Measurements from ENCODE around the gene SAFB2. TPM values are rescaled to one million over a fixed set of nuclear protein-coding genes. Genes with fewer than 3 reads are reported as not detected.

Gene SAFB2
- total RNA-seq, 1 donor from 2014 or later = 48.2 TPM

DNA sequence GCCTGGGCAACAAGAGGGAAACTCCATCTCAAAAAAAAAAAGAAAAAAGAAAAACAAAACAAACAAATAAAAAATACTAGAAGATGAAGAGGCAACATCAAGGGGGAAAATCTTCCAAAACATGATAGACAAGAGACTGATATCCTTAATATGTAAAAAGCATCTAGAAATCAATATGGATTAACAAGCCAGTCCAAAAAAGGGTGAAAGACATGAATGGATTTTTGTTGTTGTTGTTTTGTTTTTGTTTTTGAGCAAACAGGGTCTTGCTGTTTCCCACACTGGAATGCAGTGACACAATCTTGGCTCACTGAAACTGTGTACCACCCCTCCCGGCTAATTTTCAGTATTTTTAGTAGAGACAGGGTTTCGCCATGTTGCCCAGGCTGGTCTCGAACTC is 50.8 kb downstream of the SAFB2 start:
- Mint-ChIP-seq H3K9me3 (ENCODE audit: low read depth) (peaks cover 2% of the 10 kb centered on the region), H3K27ac (ENCODE audit: unreplicated experiment) (no peak overlapping the region), H3K27me3 (ENCODE audit: low read depth) (no peaks in the 10 kb centered on the region), H3K4me3 (ENCODE audit: unreplicated experiment) (no peak overlapping the region), H3K36me3 (ENCODE audit: low read depth) (no peaks in the 10 kb centered on the region), H3K4me1 (ENCODE audit: low read depth) (peaks cover 18% of the 10 kb centered on the region)
- TF ChIP-seq, protein P1, sequence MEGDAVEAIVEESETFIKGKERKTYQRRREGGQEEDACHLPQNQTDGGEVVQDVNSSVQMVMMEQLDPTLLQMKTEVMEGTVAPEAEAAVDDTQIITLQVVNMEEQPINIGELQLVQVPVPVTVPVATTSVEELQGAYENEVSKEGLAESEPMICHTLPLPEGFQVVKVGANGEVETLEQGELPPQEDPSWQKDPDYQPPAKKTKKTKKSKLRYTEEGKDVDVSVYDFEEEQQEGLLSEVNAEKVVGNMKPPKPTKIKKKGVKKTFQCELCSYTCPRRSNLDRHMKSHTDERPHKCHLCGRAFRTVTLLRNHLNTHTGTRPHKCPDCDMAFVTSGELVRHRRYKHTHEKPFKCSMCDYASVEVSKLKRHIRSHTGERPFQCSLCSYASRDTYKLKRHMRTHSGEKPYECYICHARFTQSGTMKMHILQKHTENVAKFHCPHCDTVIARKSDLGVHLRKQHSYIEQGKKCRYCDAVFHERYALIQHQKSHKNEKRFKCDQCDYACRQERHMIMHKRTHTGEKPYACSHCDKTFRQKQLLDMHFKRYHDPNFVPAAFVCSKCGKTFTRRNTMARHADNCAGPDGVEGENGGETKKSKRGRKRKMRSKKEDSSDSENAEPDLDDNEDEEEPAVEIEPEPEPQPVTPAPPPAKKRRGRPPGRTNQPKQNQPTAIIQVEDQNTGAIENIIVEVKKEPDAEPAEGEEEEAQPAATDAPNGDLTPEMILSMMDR (IDR thresholded peaks at IDR 0.05) = no peak
- no peak for DNase-seq (ENCODE audit: low spot score)

DNA sequence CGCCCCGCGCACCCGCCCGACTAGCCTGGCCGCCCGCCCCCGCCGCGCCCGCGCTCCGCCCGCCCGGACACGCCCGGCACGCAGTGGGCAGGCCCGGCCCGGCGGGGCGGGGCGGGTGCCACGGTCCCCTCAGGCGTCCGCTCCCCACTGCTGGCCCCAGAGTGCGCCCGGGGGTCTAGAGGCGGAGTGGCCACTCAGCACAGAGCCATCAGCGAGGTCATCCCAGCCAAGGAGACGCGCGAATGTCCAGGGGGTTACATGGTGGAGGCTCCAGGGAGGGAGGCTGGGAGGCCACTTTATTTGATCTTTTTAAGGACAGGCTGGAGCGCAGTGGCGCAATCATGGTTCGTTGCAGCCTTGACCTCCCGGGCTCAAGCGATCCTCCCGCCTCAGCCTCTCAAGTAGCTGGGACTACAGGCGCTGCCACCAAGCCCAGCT is 54.6 kb downstream of the SAFB2 start:
- TF ChIP-seq, protein P1 (IDR thresholded peaks at IDR 0.05) = no peak
- Mint-ChIP-seq H3K27me3 (ENCODE audit: low read depth) (no peaks in the 10 kb centered on the region), H3K4me1 (ENCODE audit: low read depth) (peaks cover 15% of the 10 kb centered on the region), H3K27ac (ENCODE audit: unreplicated experiment) (no peak overlapping the region), H3K9me3 (ENCODE audit: low read depth) (peaks cover 2% of the 10 kb centered on the region), H3K4me3 (ENCODE audit: unreplicated experiment) (peak overlapping the region; percentile 55), H3K36me3 (ENCODE audit: low read depth) (no peaks in the 10 kb centered on the region)
- no peak for DNase-seq (ENCODE audit: low spot score)

DNA sequence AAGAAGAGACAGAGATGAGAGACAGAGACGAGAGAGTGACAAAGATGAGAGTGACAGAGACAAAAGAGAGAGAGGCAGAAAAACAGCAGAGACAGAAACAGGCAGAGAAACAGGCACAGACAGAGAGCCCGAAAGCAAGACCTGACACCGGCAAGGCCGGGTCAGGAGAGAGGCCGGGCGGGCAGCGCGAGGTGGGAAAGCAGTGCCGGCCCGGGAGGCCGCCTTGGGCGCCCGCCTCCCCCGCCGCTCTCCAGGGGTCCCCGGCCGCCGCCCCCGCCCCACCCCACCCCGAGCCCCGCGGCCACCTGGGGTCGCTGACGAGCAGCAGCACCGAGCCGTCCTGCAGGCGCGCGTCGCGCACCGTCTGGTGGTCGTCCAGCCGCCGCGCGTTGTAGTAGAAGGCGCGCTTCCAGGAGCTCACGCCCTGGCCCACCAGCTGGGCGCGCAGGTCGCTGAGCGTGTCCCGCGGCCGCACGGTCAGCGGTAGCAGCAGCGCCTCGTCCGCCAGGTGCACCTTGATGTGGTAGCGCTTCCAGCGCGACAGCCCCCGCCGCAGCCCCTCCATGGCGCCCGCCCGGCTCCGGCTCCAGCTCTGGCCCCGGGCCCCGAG is 55.1 kb downstream of the SAFB2 start, which contains the start of gene TINCR:
Gene TINCR (minus strand): TSS at position 594 of the 610 bp plus-strand sequence.
- no peak for DNase-seq (ENCODE audit: low spot score)
- H3K27me3 Mint-ChIP-seq (ENCODE audit: low read depth) = no peaks in the 10 kb centered on the region
- H3K4me1 Mint-ChIP-seq (ENCODE audit: low read depth) = peaks cover 13% of the 10 kb centered on the region
- H3K9me3 Mint-ChIP-seq (ENCODE audit: low read depth) = peaks cover 2% of the 10 kb centered on the region
- H3K27ac Mint-ChIP-seq (ENCODE audit: unreplicated experiment) = no peak within 1 kb of the TSS
- peak within 1 kb of the TSS; percentile 55 for H3K4me3 Mint-ChIP-seq (ENCODE audit: unreplicated experiment)
- no peaks in the 10 kb centered on the region for H3K36me3 Mint-ChIP-seq (ENCODE audit: low read depth)
- TF ChIP-seq, protein P1 (IDR thresholded peaks at IDR 0.05) = peak; percentile 76

DNA sequence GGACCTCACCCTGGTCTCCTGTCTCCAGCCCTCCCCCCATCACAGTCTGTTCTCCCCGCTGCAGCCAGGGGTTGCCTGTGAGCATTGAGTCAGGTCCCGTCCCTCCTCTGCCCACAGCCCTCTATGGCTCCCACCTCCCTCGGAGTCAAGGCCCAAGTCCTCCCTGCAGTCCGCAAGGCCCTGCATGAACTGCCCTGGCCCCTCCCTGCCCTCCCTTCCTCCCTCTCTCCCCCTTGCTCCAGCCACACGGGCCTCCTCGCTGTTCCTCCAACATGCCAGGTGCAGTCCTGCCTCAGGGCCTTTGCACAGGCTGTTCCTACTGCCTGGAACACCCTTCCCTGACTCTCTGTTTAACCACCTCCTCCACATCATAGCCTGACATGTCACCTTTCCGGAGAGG is 57.6 kb downstream of the SAFB2 start:
- Mint-ChIP-seq H3K27me3 (ENCODE audit: low read depth) (no peaks in the 10 kb centered on the region), H3K27ac (ENCODE audit: unreplicated experiment) (peak overlapping the region; percentile 22), H3K36me3 (ENCODE audit: low read depth) (peaks cover 2% of the 10 kb centered on the region), H3K4me3 (ENCODE audit: unreplicated experiment) (no peak overlapping the region), H3K4me1 (ENCODE audit: low read depth) (peaks cover 13% of the 10 kb centered on the region), H3K9me3 (ENCODE audit: low read depth) (peaks cover 5% of the 10 kb centered on the region)
- TF ChIP-seq, protein P1 (IDR thresholded peaks at IDR 0.05) = no peak
- DNase-seq (ENCODE audit: low spot score) = no peak

DNA sequence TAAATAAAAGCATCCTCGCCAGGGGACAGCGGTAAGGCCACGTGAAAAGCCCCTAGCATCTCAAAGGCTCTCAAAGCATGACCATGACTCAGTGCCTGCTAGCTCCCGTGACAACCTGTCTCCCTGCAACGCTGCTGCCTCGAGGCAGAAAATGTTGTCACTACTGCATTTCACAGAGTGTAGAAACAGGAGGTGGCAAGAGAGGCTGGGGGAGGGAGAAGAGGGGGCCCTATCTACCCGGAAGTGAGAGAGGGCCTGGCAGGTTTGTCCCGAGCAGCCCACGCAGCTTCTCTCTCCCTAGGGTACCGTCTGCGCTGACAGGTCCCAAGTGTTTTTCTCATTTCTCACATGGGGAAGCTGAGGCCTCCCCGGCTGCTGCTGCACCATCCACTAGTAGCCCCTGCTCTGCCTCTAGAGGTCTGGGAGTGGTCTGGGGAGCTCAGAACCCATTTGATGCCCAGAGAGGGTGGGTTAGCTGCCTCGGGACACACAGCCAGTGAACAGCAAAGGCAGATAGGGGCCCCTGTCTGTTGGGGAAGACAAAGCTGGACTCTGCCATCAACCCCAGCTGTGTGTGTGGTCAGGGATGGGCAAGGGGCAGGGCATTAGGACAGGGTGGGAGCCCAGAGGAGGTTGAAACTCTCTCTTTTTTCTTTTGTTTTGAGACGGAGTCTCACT is 58.5 kb downstream of the SAFB2 start:
- Mint-ChIP-seq H3K36me3 (ENCODE audit: low read depth) (peaks cover 2% of the 10 kb centered on the region), H3K27ac (ENCODE audit: unreplicated experiment) (peak overlapping the region; percentile 75), H3K4me3 (ENCODE audit: unreplicated experiment) (no peak overlapping the region), H3K4me1 (ENCODE audit: low read depth) (peaks cover 13% of the 10 kb centered on the region), H3K9me3 (ENCODE audit: low read depth) (peaks cover 5% of the 10 kb centered on the region), H3K27me3 (ENCODE audit: low read depth) (no peaks in the 10 kb centered on the region)
- TF ChIP-seq, protein P1 (IDR thresholded peaks at IDR 0.05) = no peak
- DNase-seq (ENCODE audit: low spot score) = no peak

Measured in chondrocyte (in vitro differentiated cells).